HG03159 (cell line): ENCODE data around the gene FREM2.

Source experiments
- ATAC-seq: cut with Tn5 transposase; IDR thresholded peaks from one replicate; pipeline ENCODE4 v1.9.1; 2021; ENCODE audit warnings: mild to moderate bottlenecking, moderate library complexity; ENCODE audit not compliant: unreplicated experiment

The FREM2 gene, protein sequence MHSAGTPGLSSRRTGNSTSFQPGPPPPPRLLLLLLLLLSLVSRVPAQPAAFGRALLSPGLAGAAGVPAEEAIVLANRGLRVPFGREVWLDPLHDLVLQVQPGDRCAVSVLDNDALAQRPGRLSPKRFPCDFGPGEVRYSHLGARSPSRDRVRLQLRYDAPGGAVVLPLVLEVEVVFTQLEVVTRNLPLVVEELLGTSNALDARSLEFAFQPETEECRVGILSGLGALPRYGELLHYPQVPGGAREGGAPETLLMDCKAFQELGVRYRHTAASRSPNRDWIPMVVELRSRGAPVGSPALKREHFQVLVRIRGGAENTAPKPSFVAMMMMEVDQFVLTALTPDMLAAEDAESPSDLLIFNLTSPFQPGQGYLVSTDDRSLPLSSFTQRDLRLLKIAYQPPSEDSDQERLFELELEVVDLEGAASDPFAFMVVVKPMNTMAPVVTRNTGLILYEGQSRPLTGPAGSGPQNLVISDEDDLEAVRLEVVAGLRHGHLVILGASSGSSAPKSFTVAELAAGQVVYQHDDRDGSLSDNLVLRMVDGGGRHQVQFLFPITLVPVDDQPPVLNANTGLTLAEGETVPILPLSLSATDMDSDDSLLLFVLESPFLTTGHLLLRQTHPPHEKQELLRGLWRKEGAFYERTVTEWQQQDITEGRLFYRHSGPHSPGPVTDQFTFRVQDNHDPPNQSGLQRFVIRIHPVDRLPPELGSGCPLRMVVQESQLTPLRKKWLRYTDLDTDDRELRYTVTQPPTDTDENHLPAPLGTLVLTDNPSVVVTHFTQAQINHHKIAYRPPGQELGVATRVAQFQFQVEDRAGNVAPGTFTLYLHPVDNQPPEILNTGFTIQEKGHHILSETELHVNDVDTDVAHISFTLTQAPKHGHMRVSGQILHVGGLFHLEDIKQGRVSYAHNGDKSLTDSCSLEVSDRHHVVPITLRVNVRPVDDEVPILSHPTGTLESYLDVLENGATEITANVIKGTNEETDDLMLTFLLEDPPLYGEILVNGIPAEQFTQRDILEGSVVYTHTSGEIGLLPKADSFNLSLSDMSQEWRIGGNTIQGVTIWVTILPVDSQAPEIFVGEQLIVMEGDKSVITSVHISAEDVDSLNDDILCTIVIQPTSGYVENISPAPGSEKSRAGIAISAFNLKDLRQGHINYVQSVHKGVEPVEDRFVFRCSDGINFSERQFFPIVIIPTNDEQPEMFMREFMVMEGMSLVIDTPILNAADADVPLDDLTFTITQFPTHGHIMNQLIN (N-terminal part only)

GRCh38 chr13:38686577-38687245, at the start of gene FREM2:
Gene FREM2, plus strand, starts transcription at chr13:38687077. Its CDS starts 268 bp downstream, at chr13:38687345.
- ATAC-seq = no peak

DNA sequence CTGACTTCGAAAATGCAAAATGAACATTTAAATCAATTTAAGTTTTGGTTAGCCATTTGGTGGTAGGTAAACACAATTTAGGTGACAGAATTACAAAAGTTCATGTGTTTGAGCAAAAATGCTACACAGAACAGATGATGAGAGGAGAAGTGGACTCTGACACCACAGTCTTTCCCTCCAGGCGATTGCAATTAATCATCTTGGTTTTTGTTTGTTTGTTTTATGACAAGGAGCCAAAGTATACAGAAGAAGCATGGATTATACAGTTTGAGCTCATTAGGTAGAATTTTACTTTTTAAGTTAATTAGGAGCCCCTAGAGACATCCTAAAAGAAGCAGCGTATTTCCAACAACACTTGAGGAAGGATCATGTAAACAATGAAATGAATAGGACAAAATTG, 49.3 kb upstream of the FREM2 start:
- ATAC-seq = no peak

- ATAC-seq = no peak
Observed at GRCh38 chr13:38641164-38641948, 45.5 kb upstream of the FREM2 start.

- no peak for ATAC-seq
Observed at GRCh38 chr13:38647312-38647711, 39.6 kb upstream of the FREM2 start.

DNA sequence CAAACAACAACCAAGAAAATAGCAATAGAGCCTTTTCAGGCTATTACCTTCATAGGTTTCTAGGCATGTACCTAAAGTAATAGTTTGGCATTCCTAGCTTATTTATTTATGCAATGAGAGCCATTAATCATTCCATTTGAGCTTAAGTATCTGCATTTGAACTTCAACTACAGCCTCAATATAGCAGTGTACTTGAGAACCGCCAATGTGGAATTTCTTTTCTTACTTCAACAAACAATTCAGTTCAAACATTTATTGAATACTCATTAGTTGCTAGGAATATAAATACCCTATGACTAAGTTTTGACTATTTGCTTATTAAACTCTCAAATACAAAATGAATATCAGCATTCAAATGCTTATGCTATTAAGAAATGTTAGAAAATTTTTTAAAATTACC, 38.0 kb upstream of the FREM2 start:
- ATAC-seq = no peak

- no peak for ATAC-seq
Observed at GRCh38 chr13:38656699-38657098, 30.2 kb upstream of the FREM2 start.

DNA sequence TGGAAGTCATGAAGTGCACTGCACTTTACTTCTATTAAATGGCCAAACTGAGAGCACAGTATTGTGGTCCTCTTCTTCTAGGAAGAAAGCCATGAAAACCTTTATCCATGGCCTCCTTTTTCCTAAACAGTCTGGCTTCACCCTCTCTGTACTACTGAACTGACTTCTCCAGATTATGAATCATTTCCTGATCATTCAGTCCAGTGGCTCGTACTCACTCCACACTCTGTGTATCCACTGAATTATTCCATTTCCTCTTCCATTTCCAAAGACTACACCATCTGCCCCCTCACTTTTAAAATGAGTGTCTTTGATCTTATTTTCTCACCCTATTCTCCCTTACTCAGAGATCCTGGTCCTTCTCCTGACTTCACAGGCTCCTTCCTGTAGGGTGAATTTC, 29.7 kb upstream of the FREM2 start:
- no peak for ATAC-seq

DNA sequence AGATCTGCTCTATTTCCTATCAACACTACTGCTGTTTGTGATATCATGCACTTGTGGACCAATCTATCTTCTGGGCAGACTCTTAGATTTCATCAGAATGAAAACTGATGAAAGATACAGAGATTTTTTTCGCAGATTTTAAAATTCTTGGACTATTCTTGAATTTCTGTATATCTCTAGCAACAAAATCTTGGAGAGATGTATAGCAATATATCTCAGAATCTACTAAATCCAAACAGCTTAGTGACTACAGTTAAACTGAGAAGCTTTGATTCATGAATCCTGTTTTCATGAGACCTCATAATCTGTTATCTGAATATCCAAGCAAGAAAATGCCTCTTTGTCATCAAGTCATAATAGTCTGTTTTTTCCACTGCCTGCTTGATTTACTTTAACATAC, 28.0 kb upstream of the FREM2 start:
- no peak for ATAC-seq

DNA sequence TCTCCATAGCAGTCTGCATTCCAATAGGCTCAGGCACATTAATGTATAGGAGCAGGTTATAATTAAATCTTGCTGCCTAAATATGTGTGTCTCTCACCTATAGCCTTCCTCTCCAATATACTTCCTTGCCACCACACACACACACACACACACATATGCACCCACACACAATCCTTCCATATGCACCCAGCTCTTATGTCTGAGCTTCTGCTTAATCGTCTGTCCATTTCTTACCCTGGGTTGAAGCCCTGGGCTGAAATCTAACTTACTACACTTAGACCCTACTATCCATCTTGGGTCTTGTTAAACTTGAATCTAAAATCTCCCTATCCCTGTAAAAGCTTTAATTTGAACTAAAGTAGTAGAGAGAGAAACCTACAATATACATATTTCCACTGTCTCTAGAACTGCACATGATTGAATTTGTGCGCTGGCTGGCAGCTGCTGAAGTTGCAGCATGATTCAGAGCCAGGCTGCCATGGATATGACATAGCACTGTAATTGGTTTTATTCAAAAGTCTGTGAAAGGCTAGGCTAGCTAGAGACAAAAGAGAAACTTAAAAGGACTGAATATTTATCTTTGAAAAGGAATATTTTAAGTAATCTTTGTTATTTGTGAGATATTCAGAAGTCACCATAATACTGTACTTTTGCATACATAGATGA, 25.7 kb upstream of the FREM2 start:
- no peak for ATAC-seq

GRCh38 chr13:38662362-38662761, 24.5 kb upstream of the FREM2 start:
- ATAC-seq = no peak

DNA sequence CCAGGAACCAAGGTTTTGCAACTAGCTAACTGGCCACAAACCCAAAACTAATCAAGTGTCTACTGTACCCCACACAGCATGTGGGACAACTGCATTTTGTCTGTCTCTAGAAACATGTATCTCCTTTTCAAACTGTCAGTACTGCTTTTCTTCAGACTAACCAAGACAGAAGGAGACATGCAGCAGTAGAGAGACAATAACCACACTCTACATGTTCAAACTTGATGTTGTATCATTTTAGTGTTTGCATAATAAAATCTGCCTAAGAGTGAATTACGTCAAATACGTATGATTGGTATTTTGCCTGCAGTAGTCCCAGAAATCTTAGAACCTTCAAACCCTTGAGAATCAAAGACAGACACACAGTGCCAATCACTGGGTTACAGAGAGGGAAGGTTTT, 22.0 kb upstream of the FREM2 start:
- ATAC-seq = no peak

GRCh38 chr13:38667526-38668109, 19.3 kb upstream of the FREM2 start:
- no peak for ATAC-seq

GRCh38 chr13:38669234-38669964, 17.5 kb upstream of the FREM2 start:
- ATAC-seq = no peak

DNA sequence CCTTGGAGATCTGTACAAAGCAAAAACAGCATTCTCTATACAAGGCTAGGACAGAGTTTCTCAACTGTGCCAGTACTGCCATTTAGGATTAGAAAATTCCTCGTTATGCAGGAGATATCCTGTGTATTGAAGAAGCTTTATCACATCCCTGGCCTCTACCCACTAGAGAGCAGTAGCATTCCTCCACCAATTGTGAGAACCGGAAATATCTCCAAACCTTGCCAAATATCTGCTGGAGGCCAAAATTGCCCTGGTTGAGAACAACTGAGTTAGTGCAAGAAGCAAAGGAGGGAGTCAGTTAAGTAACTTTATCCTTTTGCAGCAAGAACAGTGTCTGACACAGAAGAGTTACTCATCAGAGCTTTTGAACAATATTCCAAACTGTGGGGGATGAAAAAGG, 16.2 kb upstream of the FREM2 start:
- ATAC-seq = no peak

- ATAC-seq = no peak
Observed at GRCh38 chr13:38671980-38672379, 14.9 kb upstream of the FREM2 start.

DNA sequence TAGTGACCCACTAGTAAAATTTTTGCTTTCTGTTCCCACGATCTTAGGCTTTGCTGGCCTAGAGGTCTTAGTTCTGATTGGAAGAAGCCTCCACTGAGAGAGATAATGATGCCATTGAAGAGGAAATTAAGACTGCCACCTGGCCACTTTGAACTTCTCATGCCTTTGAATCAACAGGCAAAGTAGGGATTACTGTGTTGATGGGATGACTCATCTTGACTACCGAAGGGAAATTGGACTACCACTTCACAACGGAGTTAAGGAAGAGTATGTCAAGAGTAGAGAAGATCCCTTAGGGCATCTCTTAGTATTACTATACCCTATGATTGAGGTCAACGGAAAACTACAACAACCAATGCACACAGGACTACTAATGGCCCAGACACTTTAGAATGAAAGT, 12.7 kb upstream of the FREM2 start:
- no peak for ATAC-seq

GRCh38 chr13:38680912-38681311, 6.0 kb upstream of the FREM2 start:
- no peak for ATAC-seq

GRCh38 chr13:38684714-38685113, 2.2 kb upstream of the FREM2 start:
- no peak for ATAC-seq
